Measurements from ENCODE around the gene AFAP1. TPM values are rescaled to one million over a fixed set of nuclear protein-coding genes. Genes with fewer than 3 reads are reported as not detected.

Gene AFAP1
- total and polyA plus RNA-seq, 2 donors (not counting 1 experiment from before 2014, with no cell fraction given) = 0.03 to 0.44 TPM

- H3K9me3 ChIP-seq (ENCODE audit: control extremely low read depth in 1 of 3, control insufficient read depth in 2 of 3, insufficient read depth in 1 of 3, low read length in 2 of 3) = no peaks in the 10 kb centered on the region
- Mint-ChIP-seq H3K4me3 (no peak overlapping the region), H3K27me3 (peaks cover 11% of the 10 kb centered on the region), H3K4me1 (no peaks in the 10 kb centered on the region), H3K9me3 (ENCODE audit: insufficient read depth) (no peaks in the 10 kb centered on the region), H3K27ac (no peak overlapping the region)
- H3K27me3 ChIP-seq (replicated peaks in 1 of 4; ENCODE audit: control extremely low read depth in 1 of 4, control insufficient read depth in 3 of 4, insufficient read depth in 4 of 4, low read length in 3 of 4) = no peaks in the 10 kb centered on the region
- ChIA-PET CTCF (interaction anchor here (1.0 kb wide), 1 partner anchor 27 kb away, joined by 6 read pairs; no protein-coding TSS in a partner anchor), POLR2A (no interaction called here)
- DNase-seq (no peak), ATAC-seq (ENCODE audit: low read depth) (no peak)
- WGBS (ENCODE audit: insufficient coverage) = 87% methylated on average over 8 of the region's 9 CpGs
- H2AFZ ChIP-seq (ENCODE audit: insufficient read depth, low read depth, low read length, poor library complexity, severe bottlenecking) = no peak overlapping the region
- no peak overlapping the region for H3K4me3 ChIP-seq (ENCODE audit: control extremely low read depth in 1 of 5, extremely low read depth in 1 of 5, insufficient read depth in 1 of 5, low read depth in 2 of 5, low read length in 4 of 5)
- no peaks in the 10 kb centered on the region for H3K36me3 ChIP-seq (replicated peaks in 1 of 2; ENCODE audit: control extremely low read depth in 1 of 2, control insufficient read depth in 1 of 2, extremely low read depth in 1 of 2, insufficient read depth in 2 of 2, low read length in 1 of 2)
- H3K9ac ChIP-seq (ENCODE audit: low read length) = no peak overlapping the region
- H3K79me2 ChIP-seq (ENCODE audit: control insufficient read depth, insufficient read depth, low read length) = no peaks in the 10 kb centered on the region
- TF ChIP-seq CTCF (IDR thresholded peaks at IDR 0.05) = no peak
- no peak for TF ChIP-seq EZH2 (IDR thresholded peaks at IDR 0.05; ENCODE audit: borderline replicate concordance, insufficient read depth, low read depth, low read length, poor library complexity, severe bottlenecking)
- intact Hi-C loops (cut with micrococcal nuclease) = no loop called here
- H3K27ac ChIP-seq (ENCODE audit: low read length in 2 of 2) = no peak overlapping the region
- H3K4me2 ChIP-seq (replicated peaks; ENCODE audit: low read depth, low read length, poor library complexity, severe bottlenecking) = no peak overlapping the region
- no peaks in the 10 kb centered on the region for H4K20me1 ChIP-seq (ENCODE audit: control insufficient read depth, insufficient read depth, low read length, poor library complexity, severe bottlenecking)
- H3K4me1 ChIP-seq (ENCODE audit: control insufficient read depth in 2 of 2, insufficient read depth in 2 of 2, low read length in 2 of 2) = no peaks in the 10 kb centered on the region
These were observed 164.3 kb downstream of the AFAP1 start for GRCh38 chr4:7775396-7775795.

- POLR2A ChIA-PET = no interaction called here
- H3K27ac Mint-ChIP-seq = no peak overlapping the region
- WGBS (ENCODE audit: insufficient coverage) = 88% methylated on average over 18 of the region's 22 CpGs
These were observed 165.1 kb downstream of the AFAP1 start for GRCh38 chr4:7774301-7775294.

More at GRCh38 chr4:7774301-7775294, 165.1 kb downstream of the AFAP1 start:
- no peaks in the 10 kb centered on the region for H3K4me1 ChIP-seq (ENCODE audit: control insufficient read depth in 2 of 2, insufficient read depth in 2 of 2, low read length in 2 of 2)
- ATAC-seq (ENCODE audit: low read depth) (no peak), DNase-seq (no peak)
- H2AFZ ChIP-seq (ENCODE audit: insufficient read depth, low read depth, low read length, poor library complexity, severe bottlenecking) = no peak overlapping the region
- no peak overlapping the region for H3K9ac ChIP-seq (ENCODE audit: low read length)
- H4K20me1 ChIP-seq (ENCODE audit: control insufficient read depth, insufficient read depth, low read length, poor library complexity, severe bottlenecking) = no peaks in the 10 kb centered on the region
- CTCF ChIA-PET = interaction anchor here (1.0 kb wide), 1 partner anchor 28 kb away, joined by 6 read pairs; no protein-coding TSS in a partner anchor
- no peaks in the 10 kb centered on the region for H3K27me3 ChIP-seq (replicated peaks in 1 of 4; ENCODE audit: control extremely low read depth in 1 of 4, control insufficient read depth in 3 of 4, insufficient read depth in 4 of 4, low read length in 3 of 4)
- Mint-ChIP-seq H3K27me3 (peaks cover 14% of the 10 kb centered on the region), H3K4me1 (no peaks in the 10 kb centered on the region), H3K9me3 (ENCODE audit: insufficient read depth) (no peaks in the 10 kb centered on the region), H3K4me3 (no peak overlapping the region)
- no peak for TF ChIP-seq EZH2 (IDR thresholded peaks at IDR 0.05; ENCODE audit: borderline replicate concordance, insufficient read depth, low read depth, low read length, poor library complexity, severe bottlenecking)
- TF ChIP-seq CTCF (IDR thresholded peaks at IDR 0.05) = no peak
- intact Hi-C loops (cut with micrococcal nuclease) = no loop called here
- no peaks in the 10 kb centered on the region for H3K36me3 ChIP-seq (replicated peaks in 1 of 2; ENCODE audit: control extremely low read depth in 1 of 2, control insufficient read depth in 1 of 2, extremely low read depth in 1 of 2, insufficient read depth in 2 of 2, low read length in 1 of 2)
- no peak overlapping the region for H3K4me3 ChIP-seq (ENCODE audit: control extremely low read depth in 1 of 5, extremely low read depth in 1 of 5, insufficient read depth in 1 of 5, low read depth in 2 of 5, low read length in 4 of 5)
- no peak overlapping the region for H3K27ac ChIP-seq (ENCODE audit: low read length in 2 of 2)
- no peaks in the 10 kb centered on the region for H3K9me3 ChIP-seq (ENCODE audit: control extremely low read depth in 1 of 3, control insufficient read depth in 2 of 3, insufficient read depth in 1 of 3, low read length in 2 of 3)
- H3K79me2 ChIP-seq (ENCODE audit: control insufficient read depth, insufficient read depth, low read length) = no peaks in the 10 kb centered on the region
- H3K4me2 ChIP-seq (replicated peaks; ENCODE audit: low read depth, low read length, poor library complexity, severe bottlenecking) = no peak overlapping the region

Measured in B cell (primary cell).